Gastrocnemius medialis (tissue), 4 donors: Measurements from ENCODE around the gene GOLGB1. TPM values are rescaled to one million over a fixed set of nuclear protein-coding genes. Genes with fewer than 3 reads are reported as not detected.

ENCODE experiments used
- ATAC-seq, 2 donors: fragments of 150-250 bp; one replicate each; pipeline ENCODE4 v1.9.1; 2016
- DNase-seq, 2 donors: peaks; one replicate each; pipeline ENCODE4 v3.0.0-alpha.2; 2019
- H3K27ac ChIP-seq, 4 donors: fragments of 200-600 bp; sonication (generic); 1 replicate in 1 of 4; 2 replicates in 3 of 4; pipeline ENCODE4 v1.5.1; 2016 to 2018; ENCODE audit warnings: mild to moderate bottlenecking in 2 of 4, moderate library complexity in 1 of 4
- H3K27me3 ChIP-seq, 3 donors: fragments of 200-600 bp; sonication (generic) in 2 of 3; 1 replicate in 1 of 3; 2 replicates in 2 of 3; pipeline versions ENCODE4 v1.5.1 to v1.6.0; 2016 to 2019; ENCODE audit warnings: mild to moderate bottlenecking in 1 of 3, moderate library complexity in 1 of 3
- H3K36me3 ChIP-seq, 2 donors: fragments of 200-600 bp; sonication (generic) in 1 of 2; one replicate each; pipeline ENCODE4 v1.5.1; 2017 to 2018
- H3K4me1 ChIP-seq, 2 donors: fragments of 200-600 bp; sonication (generic) in 1 of 2; one replicate each; pipeline ENCODE4 v1.5.1; 2016 to 2017; ENCODE audit warnings: mild to moderate bottlenecking in 2 of 2
- H3K4me3 ChIP-seq, 4 donors: fragments of 200-600 bp; sonication (generic) in 3 of 4; 1 replicate in 1 of 4; 2 replicates in 3 of 4; pipeline ENCODE4 v1.5.1; 2016 to 2019; ENCODE audit warnings: mild to moderate bottlenecking in 2 of 4
- H3K9me3 ChIP-seq, 3 donors: fragments of 200-600 bp; sonication (generic) in 2 of 3; 1 replicate in 1 of 3; 2 replicates in 2 of 3; pipeline ENCODE4 v1.5.1; 2016 to 2019
- CTCF ChIP-seq, 5 experiments: fragments of 450-650 bp in 3 of 5; fragments of 200-600 bp in 2 of 5; sonication (generic) in 2 of 5; IDR thresholded peaks in 4 of 5; conservative IDR thresholded peaks in 1 of 5; 1 replicate in 4 of 5; 2 replicates in 1 of 5; pipeline ENCODE4 v1.5.1; 2016 to 2019; ENCODE audit warnings: antibody characterized with exemption in 5 of 5, mild to moderate bottlenecking in 3 of 5, moderate library complexity in 3 of 5
- POLR2A ChIP-seq, 2 donors: fragments of 450-650 bp; IDR thresholded peaks; one replicate each; pipeline ENCODE4 v1.6.1; 2017; ENCODE audit warnings: antibody characterized with exemption in 2 of 2, mild to moderate bottlenecking in 2 of 2, moderate library complexity in 2 of 2
- in situ Hi-C, 4 donors: fragments of 200-750 bp; cut with MboI; loops; one replicate each; pipeline versions ENCODE4 v1.15.0 to v1.8.0; 2017; ENCODE audit warnings: low sequenced_read_pairs in 4 of 4
- intact Hi-C: fragments of 100-400 bp; cut with DNase I; formaldehyde crosslinking; loops from one replicate; pipeline ENCODE4 v1.15.1; 2023; ENCODE audit warnings: low total_unique reads
- total RNA-seq, 4 donors: library from RNA; depleted of rRNA; stranded (reverse); fragments of >200 nt; gene quantifications; one replicate each; pipeline versions ENCODE4 v1.1.0 to v1.2.3, GENCODE V29; 2016

Gene GOLGB1
- total RNA-seq, 4 donors from 2014 or later: 18.1 to 31.6 (median 26.7) TPM

GRCh38 chr3:121619691-121620090, 129.8 kb downstream of the GOLGB1 start:
- TF ChIP-seq CTCF (IDR thresholded peaks at IDR 0.05 in 4 of 5, conservative IDR thresholded peaks at IDR 0.05 in 1 of 5): no peak
- no peak for TF ChIP-seq POLR2A (IDR thresholded peaks at IDR 0.05)
- DNase-seq (no peak), ATAC-seq (no peak)
- Histone ChIP-seq H3K27me3 (no peaks in the 10 kb centered on the region), H3K4me3 (no peak overlapping the region), H3K9me3 (no peaks in the 10 kb centered on the region), H3K4me1 (peaks cover 7 to 13% of the 10 kb centered on the region in 2 donors), H3K36me3 (peaks cover 0 to 7% of the 10 kb centered on the region in 2 donors), H3K27ac (peak overlapping the region in 2 of 4 donors; percentile 25 to 72)
- intact Hi-C loops (no loop called here), in situ Hi-C loops (no loop called here)

Other genes with a start within 250 kb of the GOLGB1 start
- under 1 TPM in 3 of 4 donors, not detected in 1; 0.07 to 0.24 (median 0.18) TPM for gene POLQ, start 203.8 kb downstream of the GOLGB1 start, total RNA-seq
- not detected for gene ARGFX, start 181.8 kb downstream of the GOLGB1 start, total RNA-seq
- gene FBXO40, start 156.4 kb downstream of the GOLGB1 start, total RNA-seq: 10 to 100 TPM in 3 of 4 donors, 1 to 10 TPM in 1; 7.2 to 40.8 (median 28.7) TPM
- gene HCLS1, start 88.8 kb downstream of the GOLGB1 start, total RNA-seq: 10 to 100 TPM in 1 of 4 donors, 1 to 10 TPM in 3; 6.6 to 15.3 (median 7.8) TPM
- gene IQCB1, start 85.3 kb upstream of the GOLGB1 start, total RNA-seq: 10 to 100 TPM in 3 of 4 donors, 1 to 10 TPM in 1; 8.8 to 14.0 (median 11.8) TPM
- 1 to 10 TPM; 2.6 to 5.7 (median 3.6) TPM for gene EAF2, start 85.5 kb upstream of the GOLGB1 start, total RNA-seq
- under 1 TPM; 0.07 to 0.82 (median 0.41) TPM for gene SLC15A2, start 144.7 kb upstream of the GOLGB1 start, total RNA-seq